NCI-H69 (cell line): Measurements from ENCODE around the gene CNTN5.
A peak's percentile ranks its signal among the peaks of the same experiment; 100 is the strongest.
"Not testable (repeated sequence)": the region's sequence is repeated elsewhere in the genome, so short reads cannot be mapped to it uniquely, and the experiment has no call there.

Experiments
- DNase-seq: peaks from one replicate; lab custom pipeline; 2025; lab: John Stamatoyannopoulos, UW

Gene CNTN5

GRCh38 chr11:99275521-99275920 is 254.8 kb downstream of the CNTN5 start:
- peak; percentile 94 for DNase-seq

- DNase-seq = peak; percentile 97
Measured at GRCh38 chr11:99277281-99277680, 256.5 kb downstream of the CNTN5 start.

- DNase-seq = peak; percentile 52
Measured at GRCh38 chr11:99279266-99279665, 258.5 kb downstream of the CNTN5 start.

GRCh38 chr11:99281331-99281730 is 260.6 kb downstream of the CNTN5 start:
- DNase-seq = peak; percentile 38

- DNase-seq = not testable (repeated sequence)
Measured at GRCh38 chr11:99297925-99298324, 277.2 kb downstream of the CNTN5 start.

GRCh38 chr11:99307510-99308088 is 286.9 kb downstream of the CNTN5 start:
- DNase-seq = no peak

- DNase-seq = no peak
Measured at GRCh38 chr11:99311870-99312269, 291.1 kb downstream of the CNTN5 start.

- DNase-seq = peak; percentile 89
Measured at GRCh38 chr11:99316776-99317520, 296.2 kb downstream of the CNTN5 start.

GRCh38 chr11:99320769-99321290 is 300.1 kb downstream of the CNTN5 start:
- DNase-seq = no peak

GRCh38 chr11:99325847-99326246 is 305.1 kb downstream of the CNTN5 start:
- DNase-seq = no peak

- DNase-seq = no peak
Measured at GRCh38 chr11:99327066-99327465, 306.3 kb downstream of the CNTN5 start.

- DNase-seq = no peak
Measured at GRCh38 chr11:99327527-99327926, 306.8 kb downstream of the CNTN5 start.

- peak; percentile 84 for DNase-seq
Measured at GRCh38 chr11:99333621-99334020, 312.9 kb downstream of the CNTN5 start.

GRCh38 chr11:99343117-99343516 is 322.4 kb downstream of the CNTN5 start:
- peak; percentile 27 for DNase-seq

GRCh38 chr11:99349151-99349673 is 328.5 kb downstream of the CNTN5 start:
- DNase-seq = peak; percentile 84

- DNase-seq = peak; percentile 41
Measured at GRCh38 chr11:99351624-99352023, 330.9 kb downstream of the CNTN5 start.

- DNase-seq = peak; percentile 12
Measured at GRCh38 chr11:99352642-99353041, 331.9 kb downstream of the CNTN5 start.

GRCh38 chr11:99366546-99366945 is 345.8 kb downstream of the CNTN5 start:
- DNase-seq = peak; percentile 58

- peak; percentile 43 for DNase-seq
Measured at GRCh38 chr11:99368583-99368982, 347.8 kb downstream of the CNTN5 start.

- DNase-seq = peak; percentile 89
Measured at GRCh38 chr11:99370549-99371216, 349.9 kb downstream of the CNTN5 start.

- no peak for DNase-seq
Measured at GRCh38 chr11:99371257-99371656, 350.5 kb downstream of the CNTN5 start.

- DNase-seq = peak; percentile 24
Measured at GRCh38 chr11:99376463-99376862, 355.7 kb downstream of the CNTN5 start.
